ENCODE results near the gene JMJD1C.
A peak's percentile ranks its signal among the peaks of the same experiment; 100 is the strongest.

Gene JMJD1C

GRCh38 chr10:63331586-63331985 is 134.2 kb downstream of the JMJD1C start:
- H3K9ac ChIP-seq (ENCODE audit: low read depth, low read length, poor library complexity), result no peak overlapping the region
- H4K91ac ChIP-seq (ENCODE audit: low read depth, low read length, poor library complexity), result no peak overlapping the region
- H3K27ac ChIP-seq (replicated peaks; ENCODE audit: low read length), result no peak overlapping the region
- no peak overlapping the region for H2BK120ac ChIP-seq (ENCODE audit: low read depth, low read length)
- H3K4me2 ChIP-seq (ENCODE audit: insufficient read depth, low read length, poor library complexity, severe bottlenecking), result no peak overlapping the region
- no peak overlapping the region for H4K8ac ChIP-seq (ENCODE audit: low read depth, low read length)
- no peak overlapping the region for H2BK5ac ChIP-seq (ENCODE audit: low read length)
- no CpG with 5 or more reads among the region's 5 CpGs for WGBS, 2 donors (ENCODE audit: extremely low coverage in 2 of 2, insufficient read length in 2 of 2, insufficient replicate concordance in 1 of 2)
- H2AFZ ChIP-seq (ENCODE audit: low read length), result no peak overlapping the region
- no peak for DNase-seq (ENCODE audit: low spot score)
- no peak overlapping the region for H3K18ac ChIP-seq (ENCODE audit: low read length)
- no peak overlapping the region for H2BK12ac ChIP-seq (ENCODE audit: low read length)
- no peaks in the 10 kb centered on the region for H3K9me3 ChIP-seq (replicated peaks in 1 of 2; ENCODE audit: control insufficient read depth in 2 of 2, insufficient read depth in 1 of 2, low read depth in 1 of 2, low read length in 2 of 2)
- H2BK15ac ChIP-seq (ENCODE audit: low read length), result no peak overlapping the region
- H3K27me3 ChIP-seq (ENCODE audit: control insufficient read depth in 3 of 3, insufficient read depth in 3 of 3, low read depth in 1 of 3, low read length in 3 of 3), result no peaks in the 10 kb centered on the region
- H3K4me1 ChIP-seq (ENCODE audit: control insufficient read depth in 2 of 2, insufficient read depth in 1 of 2, low read depth in 1 of 2, low read length in 2 of 2), result no peaks in the 10 kb centered on the region
- no peak overlapping the region for H2AK5ac ChIP-seq (ENCODE audit: low read depth, low read length)
- no peaks in the 10 kb centered on the region for H3K36me3 ChIP-seq (replicated peaks in 1 of 2; ENCODE audit: control insufficient read depth in 2 of 2, insufficient read depth in 2 of 2, low read length in 2 of 2)
- H3K14ac ChIP-seq (ENCODE audit: low read length), result no peak overlapping the region
- H3K23ac ChIP-seq (ENCODE audit: low read depth, low read length, poor library complexity), result no peak overlapping the region
- no peak overlapping the region for H3K4me3 ChIP-seq (ENCODE audit: low read length in 2 of 2)
- H3K79me1 ChIP-seq (ENCODE audit: low read depth, low read length), result peaks cover 2% of the 10 kb centered on the region
- no peak overlapping the region for H3K4ac ChIP-seq (ENCODE audit: low read length)

GRCh38 chr10:63324495-63324854 is 141.3 kb downstream of the JMJD1C start:
- Histone ChIP-seq H3K27ac (replicated peaks; ENCODE audit: low read length) (no peak overlapping the region), H2AK5ac (ENCODE audit: low read depth, low read length) (no peak overlapping the region), H2BK15ac (ENCODE audit: low read length) (no peak overlapping the region), H2BK120ac (ENCODE audit: low read depth, low read length) (no peak overlapping the region), H2AFZ (ENCODE audit: low read length) (no peak overlapping the region), H3K9me3 (replicated peaks in 1 of 2; ENCODE audit: control insufficient read depth in 2 of 2, insufficient read depth in 1 of 2, low read depth in 1 of 2, low read length in 2 of 2) (peaks cover 0 to 6% of the 10 kb centered on the region in 2 donors), H4K91ac (ENCODE audit: low read depth, low read length, poor library complexity) (no peak overlapping the region), H4K8ac (ENCODE audit: low read depth, low read length) (no peak overlapping the region), H3K4me3 (ENCODE audit: low read length in 2 of 2) (no peak overlapping the region), H3K27me3 (ENCODE audit: control insufficient read depth in 3 of 3, insufficient read depth in 3 of 3, low read depth in 1 of 3, low read length in 3 of 3) (no peaks in the 10 kb centered on the region), H3K79me1 (ENCODE audit: low read depth, low read length) (peaks cover 2% of the 10 kb centered on the region), H3K9ac (ENCODE audit: low read depth, low read length, poor library complexity) (no peak overlapping the region), H3K18ac (ENCODE audit: low read length) (no peak overlapping the region), H3K14ac (ENCODE audit: low read length) (no peak overlapping the region), H2BK12ac (ENCODE audit: low read length) (no peak overlapping the region), H3K4me2 (ENCODE audit: insufficient read depth, low read length, poor library complexity, severe bottlenecking) (no peak overlapping the region), H2BK5ac (ENCODE audit: low read length) (no peak overlapping the region), H3K23ac (ENCODE audit: low read depth, low read length, poor library complexity) (no peak overlapping the region), H3K36me3 (replicated peaks in 1 of 2; ENCODE audit: control insufficient read depth in 2 of 2, insufficient read depth in 2 of 2, low read length in 2 of 2) (peaks cover 0 to 5% of the 10 kb centered on the region in 2 donors), H3K4me1 (ENCODE audit: control insufficient read depth in 2 of 2, insufficient read depth in 1 of 2, low read depth in 1 of 2, low read length in 2 of 2) (peaks cover 3 to 7% of the 10 kb centered on the region in 2 donors), H3K4ac (ENCODE audit: low read length) (no peak overlapping the region)
- no CpG with 5 or more reads among the region's 2 CpGs for WGBS, 2 donors (ENCODE audit: extremely low coverage in 2 of 2, insufficient read length in 2 of 2, insufficient replicate concordance in 1 of 2)
- DNase-seq (ENCODE audit: low spot score), result no peak

GRCh38 chr10:63323701-63324494 is 141.9 kb downstream of the JMJD1C start:
- Histone ChIP-seq H3K4ac (ENCODE audit: low read length) (no peak overlapping the region), H4K8ac (ENCODE audit: low read depth, low read length) (no peak overlapping the region), H3K4me1 (ENCODE audit: control insufficient read depth in 2 of 2, insufficient read depth in 1 of 2, low read depth in 1 of 2, low read length in 2 of 2) (peaks cover 3 to 7% of the 10 kb centered on the region in 2 donors), H2BK12ac (ENCODE audit: low read length) (no peak overlapping the region), H3K23ac (ENCODE audit: low read depth, low read length, poor library complexity) (no peak overlapping the region), H3K27me3 (ENCODE audit: control insufficient read depth in 3 of 3, insufficient read depth in 3 of 3, low read depth in 1 of 3, low read length in 3 of 3) (no peaks in the 10 kb centered on the region), H3K9ac (ENCODE audit: low read depth, low read length, poor library complexity) (no peak overlapping the region), H3K18ac (ENCODE audit: low read length) (no peak overlapping the region), H3K79me1 (ENCODE audit: low read depth, low read length) (peaks cover 2% of the 10 kb centered on the region), H2AK5ac (ENCODE audit: low read depth, low read length) (no peak overlapping the region), H3K4me2 (ENCODE audit: insufficient read depth, low read length, poor library complexity, severe bottlenecking) (no peak overlapping the region), H3K36me3 (replicated peaks in 1 of 2; ENCODE audit: control insufficient read depth in 2 of 2, insufficient read depth in 2 of 2, low read length in 2 of 2) (peaks cover 0 to 5% of the 10 kb centered on the region in 2 donors), H3K9me3 (replicated peaks in 1 of 2; ENCODE audit: control insufficient read depth in 2 of 2, insufficient read depth in 1 of 2, low read depth in 1 of 2, low read length in 2 of 2) (peaks cover 0 to 6% of the 10 kb centered on the region in 2 donors), H3K27ac (replicated peaks; ENCODE audit: low read length) (no peak overlapping the region), H2BK120ac (ENCODE audit: low read depth, low read length) (no peak overlapping the region), H2BK5ac (ENCODE audit: low read length) (no peak overlapping the region), H3K4me3 (ENCODE audit: low read length in 2 of 2) (no peak overlapping the region), H2AFZ (ENCODE audit: low read length) (no peak overlapping the region), H4K91ac (ENCODE audit: low read depth, low read length, poor library complexity) (no peak overlapping the region), H2BK15ac (ENCODE audit: low read length) (no peak overlapping the region), H3K14ac (ENCODE audit: low read length) (no peak overlapping the region)
- no peak for DNase-seq (ENCODE audit: low spot score)
- WGBS, 2 donors (ENCODE audit: extremely low coverage in 2 of 2, insufficient read length in 2 of 2, insufficient replicate concordance in 1 of 2), result no CpG with 5 or more reads among the region's 6 CpGs

- H3K4ac ChIP-seq (ENCODE audit: low read length), result no peak overlapping the region
- H2BK15ac ChIP-seq (ENCODE audit: low read length), result no peak overlapping the region
- no peak overlapping the region for H2AK5ac ChIP-seq (ENCODE audit: low read depth, low read length)
- H3K4me3 ChIP-seq (ENCODE audit: low read length in 2 of 2), result no peak overlapping the region
- peak overlapping the region; percentile 24 for H3K27ac ChIP-seq (replicated peaks; ENCODE audit: low read length)
- H3K4me2 ChIP-seq (ENCODE audit: insufficient read depth, low read length, poor library complexity, severe bottlenecking), result no peak overlapping the region
- WGBS, 2 donors (ENCODE audit: extremely low coverage in 2 of 2, insufficient read length in 2 of 2, insufficient replicate concordance in 1 of 2), result no CpG with 5 or more reads among the region's 1 CpG
- peaks cover 5% of the 10 kb centered on the region for H3K79me1 ChIP-seq (ENCODE audit: low read depth, low read length)
- H3K9me3 ChIP-seq (replicated peaks in 1 of 2; ENCODE audit: control insufficient read depth in 2 of 2, insufficient read depth in 1 of 2, low read depth in 1 of 2, low read length in 2 of 2), result peaks cover 0 to 6% of the 10 kb centered on the region in 2 donors
- no peak overlapping the region for H4K8ac ChIP-seq (ENCODE audit: low read depth, low read length)
- DNase-seq (ENCODE audit: low spot score), result peak; percentile 65
- no peak overlapping the region for H3K18ac ChIP-seq (ENCODE audit: low read length)
- no peak overlapping the region for H2BK12ac ChIP-seq (ENCODE audit: low read length)
- H4K91ac ChIP-seq (ENCODE audit: low read depth, low read length, poor library complexity), result no peak overlapping the region
- peaks cover 0 to 5% of the 10 kb centered on the region in 2 donors for H3K36me3 ChIP-seq (replicated peaks in 1 of 2; ENCODE audit: control insufficient read depth in 2 of 2, insufficient read depth in 2 of 2, low read length in 2 of 2)
- no peak overlapping the region for H2BK5ac ChIP-seq (ENCODE audit: low read length)
- H2AFZ ChIP-seq (ENCODE audit: low read length), result no peak overlapping the region
- peaks cover 3 to 7% of the 10 kb centered on the region in 2 donors for H3K4me1 ChIP-seq (ENCODE audit: control insufficient read depth in 2 of 2, insufficient read depth in 1 of 2, low read depth in 1 of 2, low read length in 2 of 2)
- H3K23ac ChIP-seq (ENCODE audit: low read depth, low read length, poor library complexity), result no peak overlapping the region
- H3K9ac ChIP-seq (ENCODE audit: low read depth, low read length, poor library complexity), result no peak overlapping the region
- no peak overlapping the region for H3K14ac ChIP-seq (ENCODE audit: low read length)
- no peaks in the 10 kb centered on the region for H3K27me3 ChIP-seq (ENCODE audit: control insufficient read depth in 3 of 3, insufficient read depth in 3 of 3, low read depth in 1 of 3, low read length in 3 of 3)
- H2BK120ac ChIP-seq (ENCODE audit: low read depth, low read length), result no peak overlapping the region
These were observed 145.1 kb downstream of the JMJD1C start for GRCh38 chr10:63320683-63321082.

Data from neuronal stem cell (in vitro differentiated cells).